Measurements from ENCODE around the gene MYLK4.

MYLK4 gene

DNA sequence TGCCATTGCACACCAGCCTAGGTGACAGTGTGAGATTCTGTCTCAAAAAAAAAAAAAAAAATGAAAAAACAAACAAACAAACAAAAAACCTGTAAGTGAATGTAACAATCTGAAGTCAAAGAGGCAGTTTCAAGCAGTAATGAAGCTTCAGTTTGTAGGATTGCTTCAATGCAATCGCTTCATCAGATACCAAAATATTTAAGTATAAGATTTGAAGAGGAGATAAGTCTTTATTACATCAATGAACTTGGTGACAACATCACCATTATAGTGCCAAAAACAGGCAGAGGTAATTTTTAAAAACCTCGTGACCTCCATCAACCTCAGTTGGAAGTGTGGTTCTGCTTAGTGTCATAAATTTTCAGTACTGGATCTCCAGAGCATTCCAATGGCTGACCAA, 74.7 kb downstream of the MYLK4 start:
- H3K27ac ChIP-seq = no peak overlapping the region
- H3K4me3 ChIP-seq = no peak overlapping the region

DNA sequence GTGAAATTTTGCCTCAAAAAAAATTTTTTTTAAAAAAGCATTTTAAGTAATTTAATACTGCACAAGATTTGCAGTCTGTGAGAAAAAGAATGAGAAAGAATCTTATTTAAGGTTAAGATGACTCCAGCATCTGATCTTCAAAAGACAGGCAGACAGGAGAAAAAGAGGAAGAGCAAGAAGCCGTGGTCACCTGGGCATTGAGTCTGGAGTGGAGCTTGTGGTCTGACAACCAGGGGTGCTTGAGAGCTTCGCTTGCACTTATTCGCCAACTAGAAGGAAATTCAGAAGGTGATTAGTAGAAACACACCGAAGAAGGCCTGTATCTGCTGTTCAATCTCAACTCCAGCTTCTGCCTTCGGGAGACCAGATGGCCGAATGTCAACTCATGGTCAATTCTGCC, 75.9 kb downstream of the MYLK4 start:
- Histone ChIP-seq H3K27ac (no peak overlapping the region), H3K4me3 (no peak overlapping the region)

DNA sequence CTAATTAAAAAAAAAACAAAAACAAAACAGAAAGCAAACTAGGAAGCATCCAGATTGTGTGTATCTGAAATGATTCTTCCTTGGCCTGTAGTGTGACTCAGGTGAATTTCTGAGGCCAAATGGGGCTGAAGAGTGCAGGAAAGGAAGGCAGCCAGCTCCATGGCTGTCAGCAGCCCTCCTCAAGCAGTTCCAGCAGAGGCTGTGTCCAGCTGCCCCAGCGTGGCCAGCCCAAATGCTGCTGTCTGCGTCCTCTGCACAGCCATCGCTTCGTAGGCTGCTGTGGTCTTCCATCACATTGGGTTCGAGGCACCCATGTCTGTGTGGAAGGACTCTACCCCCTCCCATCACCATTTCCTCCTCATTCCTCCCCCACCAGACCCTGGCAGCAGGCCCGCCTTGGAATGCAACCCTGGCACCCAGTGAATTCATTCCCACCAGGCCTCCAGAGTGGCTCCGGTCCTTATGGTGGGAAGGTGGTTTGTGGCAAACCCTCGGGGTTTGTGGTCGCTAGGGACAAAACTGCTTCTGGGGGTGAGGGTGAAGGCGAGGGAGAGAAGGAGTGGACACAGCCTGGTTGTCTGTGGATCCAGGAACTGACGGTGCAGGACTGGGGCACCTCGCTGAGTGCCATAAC, 81.5 kb downstream of the MYLK4 start:
- no peak overlapping the region for H3K27ac ChIP-seq
- H3K4me3 ChIP-seq = no peak overlapping the region

DNA sequence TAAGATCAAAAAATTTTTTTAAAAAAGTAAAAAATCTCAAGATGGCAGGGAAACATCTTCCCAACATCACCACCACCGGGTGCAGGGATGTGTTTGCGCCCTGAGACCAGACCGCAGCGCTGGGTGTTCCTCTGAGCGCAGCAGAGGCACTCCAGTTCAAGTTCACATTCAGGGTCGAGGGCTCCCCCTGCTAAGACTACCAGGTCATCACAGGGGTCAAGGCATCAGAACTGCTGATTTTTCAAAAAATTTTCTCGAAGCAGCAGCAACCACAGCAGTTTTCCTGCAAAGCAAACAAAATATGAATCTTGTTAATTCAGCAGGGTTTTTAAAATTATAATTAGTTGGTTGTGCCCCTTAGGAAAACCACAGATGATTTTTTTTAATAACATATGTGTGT, 83.1 kb downstream of the MYLK4 start:
- Histone ChIP-seq H3K4me3 (no peak overlapping the region), H3K27ac (no peak overlapping the region)

DNA sequence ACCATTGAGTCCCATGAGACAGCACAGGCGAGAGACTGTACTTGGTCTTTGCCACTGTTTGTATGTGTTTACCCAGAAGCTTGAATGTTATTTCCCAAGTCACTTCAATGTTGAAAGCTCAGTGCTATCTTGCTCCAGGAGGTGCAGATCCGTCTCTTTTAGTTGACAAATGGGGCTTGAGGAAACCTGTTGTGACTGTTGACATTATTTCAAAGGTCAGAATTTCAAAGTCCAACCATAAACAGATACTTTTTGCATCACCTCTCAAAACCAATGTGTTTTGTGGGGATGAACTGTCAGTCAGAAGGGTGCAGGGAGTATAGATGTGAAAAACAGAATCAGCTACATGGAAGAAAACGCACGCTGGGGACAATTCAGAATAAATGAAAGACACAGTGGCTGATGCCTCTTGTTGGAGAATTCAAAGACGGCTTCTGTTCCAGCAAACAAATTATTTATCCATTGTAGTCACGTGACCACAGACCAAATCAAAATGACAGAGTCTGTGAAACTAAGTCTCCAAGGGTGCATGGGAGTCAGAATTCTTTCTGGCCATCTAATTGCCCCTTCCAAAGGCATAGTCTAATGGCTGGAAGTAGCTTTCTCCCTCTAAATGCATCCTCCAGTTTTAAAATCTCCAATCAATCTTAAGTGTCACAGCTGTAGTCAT, 83.7 kb downstream of the MYLK4 start:
- Histone ChIP-seq H3K4me3 (no peak overlapping the region), H3K27ac (no peak overlapping the region)

DNA sequence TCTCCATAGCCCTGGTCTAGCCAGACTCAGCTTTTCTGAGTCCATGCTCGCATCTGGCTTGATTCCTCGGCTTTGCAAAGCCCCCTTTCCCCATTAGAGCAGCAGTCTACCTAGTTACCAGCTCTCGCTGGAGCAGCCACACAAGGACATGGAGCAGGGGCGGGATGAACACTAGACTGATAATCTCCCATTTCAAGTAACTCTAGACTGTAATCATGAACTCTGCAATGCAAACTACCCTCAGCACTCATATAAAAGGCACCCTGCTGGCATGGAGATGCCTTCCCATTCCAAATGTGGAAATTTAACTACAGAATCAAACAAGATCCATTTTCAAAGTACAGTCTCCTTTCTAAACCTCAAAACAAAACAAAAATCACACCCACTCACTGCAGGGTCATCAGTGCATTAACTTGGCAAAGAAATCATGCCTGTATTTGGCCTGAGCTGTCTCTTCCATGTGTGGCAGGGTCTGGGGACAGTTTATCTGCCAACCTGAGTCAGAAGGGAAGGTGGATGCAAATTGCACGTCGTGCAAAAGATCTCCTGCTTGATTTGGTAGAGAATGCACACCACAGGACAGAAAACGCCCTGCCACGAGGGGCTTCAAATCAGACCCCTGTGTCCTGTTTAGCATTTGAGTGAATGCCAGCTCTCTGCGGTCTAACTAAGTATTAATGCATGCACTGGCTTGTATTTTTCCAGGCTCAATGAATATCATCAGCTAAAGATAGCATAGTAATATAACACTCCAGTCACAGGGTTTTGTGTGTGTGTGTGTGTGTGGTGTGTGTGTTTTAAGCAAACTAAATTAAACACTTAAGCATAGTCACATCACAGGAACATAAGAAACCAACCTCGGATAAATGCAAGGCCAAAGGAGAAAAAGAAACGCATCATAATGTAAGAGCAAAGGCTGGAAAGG, 85.3 kb downstream of the MYLK4 start:
- Histone ChIP-seq H3K4me3 (no peak overlapping the region), H3K27ac (no peak overlapping the region)

DNA sequence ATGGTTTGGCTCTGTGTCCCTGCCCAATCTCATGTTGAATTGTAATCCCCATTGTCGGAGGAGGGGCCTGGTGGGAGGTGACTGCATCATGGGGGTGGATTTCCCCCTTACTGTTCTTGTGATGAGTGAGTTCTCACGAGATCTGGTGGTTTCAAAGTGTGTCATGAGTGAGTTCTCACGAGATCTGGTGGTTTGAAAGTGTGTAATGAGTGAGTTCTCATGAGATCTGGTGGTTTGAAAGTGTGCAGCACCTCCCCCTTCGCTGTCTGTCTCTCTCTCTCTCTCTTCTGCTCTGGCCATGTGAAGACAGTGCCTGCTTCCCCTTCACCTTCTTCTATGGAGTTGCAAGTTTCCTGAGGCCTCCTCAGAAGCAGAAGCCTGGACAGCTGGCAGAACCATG, 87.6 kb downstream of the MYLK4 start:
- Histone ChIP-seq H3K27ac (no peak overlapping the region), H3K4me3 (no peak overlapping the region)

DNA sequence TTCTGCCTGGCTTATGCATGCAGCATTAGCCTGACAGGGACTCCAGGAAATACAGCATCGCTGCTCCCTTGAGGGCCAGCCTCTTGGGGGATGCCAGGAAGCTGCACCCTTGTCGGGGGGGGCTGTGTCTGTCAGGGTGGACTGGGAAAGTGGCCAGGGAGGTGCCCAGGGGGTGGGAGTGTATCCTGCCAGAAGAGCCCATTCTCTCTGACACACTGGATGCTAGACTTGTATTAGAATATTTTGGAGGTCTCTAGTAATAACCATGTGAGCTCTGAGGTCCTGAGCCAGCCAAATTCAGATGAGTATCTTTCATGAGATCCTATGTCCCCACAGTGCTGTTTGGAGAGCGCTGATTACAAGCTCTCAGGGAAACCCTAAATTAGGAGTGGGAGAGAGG, 89.1 kb downstream of the MYLK4 start:
- no peak overlapping the region for H3K27ac ChIP-seq
- no peak overlapping the region for H3K4me3 ChIP-seq

DNA sequence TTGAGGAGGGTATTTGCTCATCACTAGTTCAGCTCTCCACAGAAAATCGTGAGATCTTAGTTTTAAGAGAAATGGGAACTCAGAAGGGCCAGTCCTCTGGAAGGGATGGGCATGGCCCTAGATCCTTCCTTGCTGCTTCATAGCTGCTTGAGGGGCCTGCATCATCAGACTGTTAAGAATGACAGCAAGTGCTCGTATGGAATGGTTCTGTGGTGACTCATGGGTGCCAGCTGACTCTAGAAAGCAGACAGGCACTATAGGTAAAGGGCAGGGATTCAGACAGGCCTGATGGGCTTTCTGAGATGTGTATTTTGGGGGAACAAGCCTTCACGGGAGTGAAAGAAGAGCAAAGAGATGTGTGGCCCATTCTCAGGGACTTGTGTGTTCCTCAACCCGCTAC, 90.8 kb downstream of the MYLK4 start:
- Histone ChIP-seq H3K27ac (no peak overlapping the region), H3K4me3 (no peak overlapping the region)

DNA sequence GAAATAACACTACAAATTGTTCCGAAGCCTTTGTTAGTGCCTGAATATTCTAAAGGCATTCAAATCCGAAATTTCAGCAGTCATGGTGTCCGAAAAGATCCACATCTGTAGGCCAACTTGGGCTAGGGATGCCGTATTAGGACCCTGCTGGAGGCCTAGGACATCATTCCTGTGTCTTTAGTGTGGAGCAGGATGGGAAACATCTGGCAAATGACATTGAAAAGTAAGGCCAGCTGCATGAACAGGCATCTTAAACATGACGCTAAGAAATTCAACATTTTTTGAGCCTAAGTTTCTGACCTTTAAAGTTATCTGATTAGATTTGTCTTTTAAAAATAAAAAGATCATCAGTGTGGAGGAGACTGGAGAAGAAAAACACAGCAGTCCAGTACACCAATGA, 91.3 kb downstream of the MYLK4 start:
- Histone ChIP-seq H3K27ac (peak overlapping the region in 1 of 21 experiments; percentile 18), H3K4me3 (no peak overlapping the region)

DNA sequence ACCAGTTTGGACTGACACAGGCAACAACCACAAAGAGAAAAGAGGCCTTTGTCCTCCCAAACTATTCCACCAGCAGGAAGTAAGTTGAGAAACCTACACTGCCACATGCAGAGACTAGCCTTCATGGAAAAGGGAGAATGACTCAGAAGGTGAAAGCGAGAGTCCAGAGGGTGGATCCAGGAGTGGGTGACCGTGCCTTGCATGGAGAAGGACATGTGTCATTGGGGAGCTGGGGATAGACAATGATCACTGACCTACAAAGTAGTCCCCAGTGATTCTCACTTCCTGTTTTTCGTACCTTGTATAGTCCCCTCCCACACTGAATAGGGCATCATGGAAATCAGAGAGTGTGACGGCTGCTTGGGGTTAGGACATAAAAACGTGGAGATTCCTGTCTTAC, 91.9 kb downstream of the MYLK4 start:
- Histone ChIP-seq H3K27ac (peak overlapping the region in 1 of 21 experiments; percentile 18), H3K4me3 (no peak overlapping the region)

DNA sequence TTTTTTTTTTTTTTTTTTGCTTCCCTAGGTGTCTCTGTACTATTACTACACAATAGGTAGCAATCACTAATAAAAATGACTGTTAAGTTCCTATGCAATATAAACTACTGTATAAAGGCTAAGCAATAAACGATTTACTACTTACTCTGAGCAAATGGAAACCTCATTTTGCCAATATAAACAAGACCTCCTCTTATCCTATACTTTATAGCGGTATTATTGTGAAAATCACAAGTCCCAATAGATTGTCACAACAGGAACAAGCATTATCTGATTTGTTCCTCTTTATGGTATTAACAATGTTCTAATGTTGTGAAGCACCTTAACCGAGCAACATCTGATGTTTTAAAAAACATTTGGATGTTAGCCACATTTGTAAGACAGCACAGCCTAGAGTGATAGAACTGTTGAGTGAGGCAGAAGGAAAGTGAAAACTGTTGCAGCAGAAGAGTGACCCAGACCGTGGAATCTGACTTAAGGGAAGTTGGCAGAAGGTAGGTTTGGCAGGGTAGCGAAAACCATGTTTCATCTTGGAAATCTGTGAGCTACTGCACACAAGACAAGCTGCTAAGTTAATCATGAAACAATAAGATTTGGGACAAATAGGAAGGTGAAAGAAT, 94.2 kb downstream of the MYLK4 start:
- Histone ChIP-seq H3K4me3 (no peak overlapping the region), H3K27ac (no peak overlapping the region)

DNA sequence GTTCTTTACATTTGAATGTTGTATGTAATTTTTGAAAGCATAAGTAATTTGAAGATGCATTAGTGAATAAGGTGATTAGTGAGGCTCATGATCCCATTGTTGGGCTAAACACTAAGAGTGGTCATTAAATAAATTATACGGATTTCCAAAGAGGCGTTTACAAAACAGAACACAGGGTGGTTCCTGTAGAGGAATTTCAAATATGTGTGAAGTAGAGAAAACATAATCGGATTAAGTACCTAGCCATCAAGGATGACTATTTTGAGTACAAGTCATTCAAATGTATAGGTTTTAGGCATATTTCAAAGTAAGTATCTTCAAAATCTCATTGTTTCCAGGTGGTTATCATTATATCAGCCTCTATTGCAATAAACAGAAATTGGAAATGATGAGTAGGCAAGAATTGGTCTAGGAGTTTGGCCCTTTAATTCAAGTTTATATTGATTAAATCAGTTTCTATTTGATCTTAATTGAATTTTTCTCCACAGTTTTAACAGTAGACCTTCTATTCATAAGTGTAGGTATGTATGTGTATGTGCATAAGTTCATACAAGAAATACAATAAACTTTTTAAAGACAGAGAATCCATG, 94.8 kb downstream of the MYLK4 start:
- no peak overlapping the region for H3K4me3 ChIP-seq
- no peak overlapping the region for H3K27ac ChIP-seq

DNA sequence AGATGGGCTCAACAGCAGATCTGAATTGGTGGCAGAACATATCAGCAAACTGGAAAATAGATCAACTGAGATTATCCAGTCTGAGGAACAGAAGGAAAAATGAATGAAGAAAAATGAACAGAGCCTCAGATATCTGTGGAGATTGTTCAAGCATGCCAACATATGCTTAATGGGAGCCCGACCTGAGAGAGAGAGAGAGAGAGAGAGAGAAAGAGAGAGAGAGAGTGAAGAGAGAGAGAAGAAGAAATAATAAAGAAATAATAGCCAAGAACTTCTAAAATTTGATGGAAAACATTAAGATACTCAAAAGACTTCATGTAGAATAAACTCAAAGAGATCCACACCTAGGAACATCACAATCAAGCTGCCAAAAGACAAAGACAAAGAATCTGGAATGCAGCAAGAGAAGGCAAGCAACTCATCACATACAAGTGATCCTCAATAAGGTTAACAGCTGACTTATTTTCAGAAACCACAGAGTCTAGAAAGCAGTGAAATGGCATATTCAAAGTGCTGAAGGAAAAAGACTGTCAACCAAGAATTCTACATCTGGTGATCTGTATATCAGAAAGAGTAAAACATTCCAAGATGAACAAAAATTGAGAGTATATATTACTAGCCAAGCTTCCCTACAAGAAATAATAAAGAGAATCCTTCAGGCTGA, 97.2 kb downstream of the MYLK4 start:
- Histone ChIP-seq H3K27ac (no peak overlapping the region), H3K4me3 (no peak overlapping the region)

DNA sequence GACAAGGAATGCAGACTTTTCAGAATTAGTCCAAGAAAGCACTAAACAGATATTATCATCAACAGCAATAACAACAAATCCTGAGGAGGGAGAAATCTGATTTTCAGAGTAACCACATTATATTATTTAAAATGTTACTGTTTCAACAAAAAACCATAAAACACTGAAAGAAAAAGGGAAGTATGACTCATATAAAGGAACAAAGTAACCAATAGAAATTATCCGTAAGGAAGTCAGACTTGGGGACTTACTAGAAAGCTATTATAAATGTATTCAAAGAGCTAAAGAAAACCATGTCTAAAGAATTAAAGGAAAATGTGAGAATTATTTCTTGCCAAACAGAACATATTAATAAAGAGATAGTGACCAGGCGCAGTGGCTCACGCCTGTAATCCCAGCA, 98.1 kb downstream of the MYLK4 start:
- no peak overlapping the region for H3K27ac ChIP-seq
- H3K4me3 ChIP-seq = no peak overlapping the region

DNA sequence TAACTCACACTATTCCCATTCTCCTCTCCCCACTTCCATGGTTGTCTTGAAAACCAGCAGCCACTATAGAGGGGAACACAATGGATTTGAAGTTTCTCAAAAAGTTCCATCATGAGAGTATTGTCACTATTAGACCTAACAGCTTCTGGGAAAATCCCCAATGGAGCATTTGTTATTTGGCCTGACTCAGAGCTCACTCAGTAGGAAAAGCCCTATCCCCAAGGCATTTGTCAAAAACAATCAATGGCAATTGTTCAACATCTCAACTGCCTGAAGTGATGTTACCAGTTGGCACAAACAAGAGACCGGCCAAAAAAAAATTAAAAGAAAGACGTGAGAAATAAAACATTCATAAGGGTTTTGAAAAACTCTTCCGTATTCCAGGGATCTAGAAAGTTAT, 98.8 kb downstream of the MYLK4 start:
- no peak overlapping the region for H3K27ac ChIP-seq
- no peak overlapping the region for H3K4me3 ChIP-seq

DNA sequence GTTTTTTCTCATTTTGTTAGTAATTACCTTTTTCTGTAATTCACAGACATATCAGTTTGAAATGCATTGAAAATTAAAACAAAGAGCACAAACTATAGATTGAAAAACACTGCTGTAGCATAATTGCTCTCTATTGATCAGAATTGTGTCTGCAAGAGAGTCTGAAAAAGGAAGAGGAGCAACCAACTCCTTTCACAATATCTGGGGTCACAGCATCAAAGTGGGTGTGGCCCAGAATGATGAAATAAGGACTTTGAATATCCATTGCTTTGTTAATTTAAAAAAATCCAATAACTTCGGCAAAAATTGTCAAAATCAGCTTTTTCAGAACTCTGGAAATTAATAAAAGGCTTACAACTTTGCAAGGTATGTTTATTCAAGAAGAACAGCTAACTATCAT, 99.2 kb downstream of the MYLK4 start:
- Histone ChIP-seq H3K4me3 (no peak overlapping the region), H3K27ac (no peak overlapping the region)

DNA sequence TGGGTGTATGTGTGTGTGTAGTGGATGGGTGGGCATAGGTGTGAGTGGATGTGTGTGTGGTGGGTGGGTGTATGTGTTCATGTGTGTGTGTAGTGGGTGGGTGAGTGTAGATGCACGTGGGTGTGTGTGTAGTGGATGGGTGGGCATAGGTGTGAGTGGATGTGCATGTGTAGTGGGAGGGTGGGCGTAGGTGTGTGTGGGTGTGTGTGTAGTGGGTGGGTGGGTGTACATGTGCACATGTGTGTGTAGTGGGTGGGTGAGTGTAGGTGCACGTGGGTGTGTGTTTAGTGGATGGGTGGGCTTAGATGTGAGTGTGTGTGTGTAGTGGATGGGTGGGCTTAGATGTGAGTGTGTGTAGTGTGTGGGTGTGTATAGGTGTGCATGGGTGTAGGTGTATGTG, 104.4 kb downstream of the MYLK4 start:
- Histone ChIP-seq H3K27ac (no peak overlapping the region), H3K4me3 (no peak overlapping the region)

DNA sequence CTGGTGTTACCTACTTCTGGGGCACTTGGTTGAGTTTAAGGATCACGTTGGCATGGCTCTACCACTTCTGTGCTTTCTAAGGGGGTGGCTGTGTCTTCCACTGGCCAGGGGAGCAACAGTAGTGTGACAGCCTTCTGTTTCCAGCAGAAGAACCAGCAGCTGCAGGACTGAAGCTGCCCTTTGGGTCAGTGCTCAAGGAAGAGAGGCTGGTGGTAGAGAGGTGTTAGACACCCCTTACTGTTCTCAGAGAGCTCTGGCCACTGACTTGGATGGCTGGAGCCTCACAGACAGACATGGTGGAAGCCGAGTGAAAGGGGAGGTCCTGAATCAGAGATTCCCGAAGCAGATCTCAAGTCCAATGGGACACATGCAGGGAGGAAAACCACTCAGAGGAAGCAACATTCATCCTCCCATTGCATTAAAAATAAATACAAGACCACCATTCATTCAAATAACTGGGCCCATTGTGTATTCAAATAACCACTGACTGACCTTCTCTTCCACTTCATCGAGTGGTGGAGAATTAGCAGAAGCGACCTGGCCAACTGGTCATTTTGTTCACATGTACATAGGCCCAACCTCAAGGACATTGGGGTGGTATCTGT, 106.7 kb downstream of the MYLK4 start:
- Histone ChIP-seq H3K4me3 (no peak overlapping the region), H3K27ac (no peak overlapping the region)
